Globus pallidus (tissue), 1 donor: Measurements from ENCODE around the gene TAP1.
"Not testable (repeated sequence)": the region's sequence is repeated elsewhere in the genome, so short reads cannot be mapped to it uniquely, and the experiment has no call there.

Experiments
- DNase-seq: peaks from one replicate; pipeline ENCODE4 v3.0.0-alpha.2; 2015; ENCODE audit warnings: low spot score

The TAP1 gene

GRCh38 chr6:32840604-32841246, 12.8 kb downstream of the TAP1 start:
- no peak for DNase-seq

DNA sequence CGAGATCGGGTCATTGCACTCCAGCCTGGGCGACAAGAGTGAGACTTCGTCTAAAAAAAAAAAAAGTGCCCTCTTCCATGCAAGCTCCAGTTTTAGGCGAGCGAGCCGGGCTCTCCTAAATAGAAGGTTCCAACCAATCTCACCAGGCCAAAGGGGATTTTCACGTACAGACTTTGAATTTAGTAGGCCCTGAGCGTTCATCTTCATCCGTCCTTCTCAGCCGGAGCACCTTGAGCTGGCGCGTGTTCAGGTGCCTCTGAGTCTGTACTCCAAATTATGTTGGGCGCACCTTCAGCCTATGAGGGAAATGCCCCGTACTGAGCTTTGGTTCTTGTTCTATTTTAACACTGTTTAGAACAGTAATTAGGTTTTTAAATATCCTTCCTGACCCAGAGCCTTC, 14.1 kb downstream of the TAP1 start:
- no peak for DNase-seq

- DNase-seq, result peak; percentile 92
These were observed 15.2 kb downstream of the TAP1 start, which contains the start of gene TAP2 for GRCh38 chr6:32838114-32838958. Gene TAP2, minus strand, starts transcription at chr6:32838739. Its CDS starts 506 bp downstream, at chr6:32838233.

- DNase-seq, result no peak
These were observed 15.8 kb downstream of the TAP1 start for GRCh38 chr6:32837651-32838113.

DNA sequence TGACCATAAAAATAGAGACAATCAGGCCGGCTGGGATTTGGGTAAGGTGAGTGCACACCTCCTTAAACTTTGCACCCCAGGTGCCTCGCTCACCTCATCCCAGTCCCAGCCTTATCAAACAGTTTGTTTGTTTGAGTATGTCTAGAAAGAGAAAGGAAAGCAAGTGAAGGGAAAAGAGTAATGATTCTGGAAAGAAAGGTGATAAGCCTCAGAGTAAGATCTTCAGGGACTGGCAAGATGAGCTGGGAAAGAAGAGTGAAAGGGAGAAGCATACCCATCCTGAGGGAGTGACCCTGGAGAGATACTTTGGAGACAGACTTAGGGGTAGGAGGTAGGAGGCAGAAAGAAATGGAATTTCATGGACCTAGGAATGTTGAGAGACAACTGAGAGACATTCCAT, 16.6 kb downstream of the TAP1 start:
- DNase-seq, result no peak

- DNase-seq, result no peak
These were observed 18.2 kb downstream of the TAP1 start for GRCh38 chr6:32835167-32835893.

GRCh38 chr6:32833664-32834063, 19.8 kb downstream of the TAP1 start:
- no peak for DNase-seq

- no peak for DNase-seq
These were observed 21.0 kb downstream of the TAP1 start for GRCh38 chr6:32832535-32832934.

DNA sequence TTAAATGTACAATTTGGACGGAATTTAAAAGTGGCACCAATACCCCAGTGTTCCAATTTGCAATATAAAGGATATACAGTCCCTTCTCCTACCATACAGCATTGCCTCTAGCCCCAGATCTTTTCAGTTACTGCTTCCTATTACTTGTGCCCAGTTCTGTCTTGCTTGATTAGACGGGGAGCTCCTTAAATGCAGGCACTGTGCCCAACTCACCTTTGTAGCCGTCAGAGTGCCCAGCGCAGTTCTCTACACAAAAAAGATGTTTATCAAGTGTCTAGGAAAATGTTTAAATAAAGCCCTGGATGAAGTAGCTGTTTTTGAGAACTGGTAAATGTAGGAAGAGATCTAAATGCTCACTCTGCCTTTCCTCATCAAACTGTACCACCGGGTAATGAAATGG, 22.6 kb downstream of the TAP1 start:
- DNase-seq, result no peak

- DNase-seq, result no peak
These were observed 23.5 kb downstream of the TAP1 start for GRCh38 chr6:32830017-32830416.

DNA sequence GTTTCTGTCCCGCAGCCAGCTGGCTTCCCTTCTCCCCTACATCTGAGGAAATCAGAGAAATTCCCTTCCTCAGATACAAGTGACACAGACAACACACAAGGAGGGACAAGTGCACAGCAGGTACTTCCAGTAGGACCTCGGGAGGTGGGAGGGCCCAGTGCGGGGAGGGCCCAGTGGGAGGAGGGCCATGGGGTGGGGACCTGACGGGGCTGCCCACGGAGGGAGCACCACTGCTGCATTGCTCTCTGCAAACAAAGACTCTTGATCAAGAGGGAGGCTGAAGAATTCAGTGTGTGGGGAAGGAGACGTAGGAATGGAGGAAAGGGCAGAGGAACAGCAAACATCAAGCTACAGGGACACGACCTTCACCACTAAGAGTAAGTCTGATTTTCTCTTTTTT, 24.0 kb downstream of the TAP1 start:
- DNase-seq, result no peak

- no peak for DNase-seq
These were observed 26.5 kb downstream of the TAP1 start for GRCh38 chr6:32827025-32827424.

DNA sequence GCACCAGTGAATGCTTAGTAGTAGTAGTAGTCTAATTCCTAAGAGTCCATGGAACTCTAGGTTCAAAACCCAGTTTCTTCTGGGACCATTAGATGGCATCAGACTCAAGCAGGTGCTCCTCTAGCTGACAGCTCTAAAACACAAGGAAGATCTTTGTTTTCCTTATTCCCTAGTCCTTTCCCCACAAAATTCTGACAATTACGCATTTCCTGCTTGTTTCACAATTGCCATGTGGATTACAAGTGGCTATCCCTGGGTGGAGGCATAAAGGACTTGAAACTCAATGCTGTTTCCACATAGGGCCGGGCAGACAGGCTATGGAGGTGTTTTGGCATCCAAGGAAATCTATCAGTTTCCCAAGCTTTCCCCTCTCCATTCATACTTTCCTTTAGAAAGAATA, 27.5 kb downstream of the TAP1 start:
- DNase-seq, result peak; percentile 37

GRCh38 chr6:32819729-32820128, 33.8 kb downstream of the TAP1 start:
- DNase-seq, result no peak

DNA sequence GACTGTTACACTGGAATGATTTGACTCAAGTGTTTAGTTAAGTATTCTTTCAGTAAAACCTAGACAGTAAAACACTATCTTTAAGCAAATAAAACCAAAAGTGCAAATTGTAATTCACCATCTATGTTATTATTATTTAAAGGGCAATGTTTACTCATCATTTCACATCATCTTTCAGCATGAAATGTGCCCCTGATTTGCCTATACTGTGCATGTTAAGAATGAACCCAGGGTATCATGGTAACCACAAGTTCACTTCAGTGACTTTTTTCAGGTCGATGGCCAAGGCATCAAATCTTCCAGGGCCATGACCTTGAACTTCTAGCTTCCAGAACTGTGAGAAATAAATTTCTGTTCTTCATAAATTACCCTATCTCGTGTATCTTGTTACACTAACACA, 34.6 kb downstream of the TAP1 start:
- DNase-seq, result no peak

- peak; percentile 23 for DNase-seq
These were observed 36.7 kb downstream of the TAP1 start, which contains the start of gene HLA-DOB for GRCh38 chr6:32816746-32817204. Gene HLA-DOB, minus strand, starts transcription at chr6:32817002. Its CDS starts 51 bp downstream, at chr6:32816951.

DNA sequence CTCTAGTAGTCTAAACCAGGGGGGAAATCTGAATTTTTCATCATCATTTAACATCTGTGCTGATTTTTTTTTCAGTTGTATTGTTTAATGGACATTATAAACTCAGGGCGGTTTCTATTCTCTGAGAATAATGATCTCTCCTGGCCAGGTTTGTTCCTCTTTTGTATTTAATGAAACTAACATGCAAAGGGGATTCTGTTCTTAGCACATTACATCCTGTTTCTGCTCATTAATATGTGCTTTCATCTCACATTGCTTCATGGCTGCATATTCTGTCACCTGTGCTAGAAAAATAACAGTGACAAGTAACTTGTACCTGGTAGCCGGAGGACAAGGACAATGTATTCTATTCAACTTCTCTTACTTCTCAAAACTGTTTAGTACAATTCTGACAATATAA, 37.5 kb downstream of the TAP1 start:
- DNase-seq, result no peak

DNA sequence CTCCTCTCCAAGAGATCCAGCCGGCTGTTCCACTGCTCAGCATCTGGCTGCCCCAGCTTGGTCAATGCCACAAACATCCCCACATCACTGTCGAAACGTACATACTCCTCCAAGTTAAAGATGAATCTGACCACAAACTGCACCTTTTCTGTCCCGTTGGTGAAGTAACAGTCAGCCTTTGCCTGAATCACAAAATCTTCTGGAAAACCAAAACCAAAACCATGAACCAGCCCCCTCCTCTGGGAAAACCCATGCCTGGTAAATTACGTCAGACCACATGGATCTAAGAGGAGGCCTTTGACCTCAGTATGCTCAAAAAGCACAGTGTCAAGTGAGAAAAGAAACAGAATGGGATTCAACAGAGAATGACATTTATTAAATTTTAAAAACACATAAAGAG, 38.4 kb downstream of the TAP1 start:
- DNase-seq, result no peak

DNA sequence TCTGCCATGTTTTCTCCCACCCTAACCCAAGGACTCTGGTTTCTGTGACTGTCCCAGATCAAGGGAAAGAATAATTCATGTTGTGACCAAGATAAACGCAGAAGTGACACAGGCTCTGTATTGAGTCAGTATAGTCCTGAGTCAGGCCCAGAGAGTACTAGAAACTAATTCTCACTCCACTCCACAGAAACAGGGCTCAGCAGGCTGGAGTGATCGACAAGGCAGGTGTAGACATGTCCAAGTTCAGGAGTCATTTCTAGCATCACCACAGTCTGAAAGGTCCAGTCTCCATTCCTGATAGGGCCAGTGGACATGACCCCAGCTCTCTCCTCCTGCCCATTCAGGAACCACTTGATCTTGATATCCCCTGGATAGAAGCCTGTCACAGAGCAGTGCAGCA, 39.4 kb downstream of the TAP1 start:
- DNase-seq, result no peak

GRCh38 chr6:32809171-32809570, 44.3 kb downstream of the TAP1 start:
- no peak for DNase-seq

DNA sequence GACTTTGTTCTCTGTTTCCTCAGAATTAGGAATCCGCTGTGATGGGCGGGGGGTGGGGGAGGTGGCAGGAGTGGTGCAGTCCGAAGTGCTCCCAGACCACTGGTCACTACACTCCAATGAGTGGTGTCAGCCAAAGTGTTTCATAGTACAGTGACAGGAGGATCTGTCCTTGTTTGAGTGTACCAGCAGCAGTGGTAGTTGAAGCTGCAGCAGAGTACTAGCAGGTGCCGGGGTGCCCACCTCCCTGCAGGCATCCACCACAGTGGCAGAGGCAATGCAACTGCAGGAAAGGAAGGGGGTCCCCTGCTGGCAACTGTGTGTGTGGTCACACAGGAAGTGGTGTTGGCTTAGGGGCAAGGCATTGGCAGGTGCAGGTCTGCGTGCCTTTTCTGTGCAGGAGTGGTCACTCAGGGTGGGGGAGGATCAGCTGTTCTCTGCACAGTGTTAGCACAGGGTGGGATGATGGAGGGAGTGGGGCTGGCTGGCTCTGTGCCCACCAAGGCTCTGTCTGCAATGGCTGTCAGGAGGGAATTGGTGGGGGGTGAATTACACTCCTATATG, 46.4 kb downstream of the TAP1 start:
- DNase-seq, result no peak

DNA sequence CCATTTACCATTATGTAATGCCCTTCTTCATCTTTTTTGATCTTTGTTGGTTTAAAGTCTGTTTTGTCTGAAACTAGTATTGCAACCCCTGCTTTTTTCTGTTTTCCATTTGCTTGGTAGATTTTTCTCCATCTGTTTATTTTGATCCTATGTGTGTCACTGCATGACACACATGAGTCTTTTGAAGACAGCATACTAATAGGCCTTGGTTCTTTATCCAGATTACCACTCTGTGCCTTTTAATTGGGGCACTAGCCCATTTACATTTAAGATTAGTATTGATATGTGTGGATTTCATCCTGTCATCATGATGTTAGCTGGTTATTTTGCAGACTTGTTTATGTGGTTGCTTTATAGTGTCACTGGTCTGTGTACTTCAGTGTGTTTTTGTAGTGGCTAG, 48.1 kb downstream of the TAP1 start:
- DNase-seq, result not testable (repeated sequence)
